Activated T-helper 9 cell treated with anti-CD3 and anti-CD28 coated beads, Interleukin-2, amount 50 U/mL, for 16 hours (primary cell): ENCODE results near the gene YJEFN3.

ENCODE experiments used
- DNase-seq: peaks from one replicate; pipeline ENCODE4 v3.0.0-alpha.2; 2020; ENCODE audit warnings: low read depth

The YJEFN3 gene

DNA sequence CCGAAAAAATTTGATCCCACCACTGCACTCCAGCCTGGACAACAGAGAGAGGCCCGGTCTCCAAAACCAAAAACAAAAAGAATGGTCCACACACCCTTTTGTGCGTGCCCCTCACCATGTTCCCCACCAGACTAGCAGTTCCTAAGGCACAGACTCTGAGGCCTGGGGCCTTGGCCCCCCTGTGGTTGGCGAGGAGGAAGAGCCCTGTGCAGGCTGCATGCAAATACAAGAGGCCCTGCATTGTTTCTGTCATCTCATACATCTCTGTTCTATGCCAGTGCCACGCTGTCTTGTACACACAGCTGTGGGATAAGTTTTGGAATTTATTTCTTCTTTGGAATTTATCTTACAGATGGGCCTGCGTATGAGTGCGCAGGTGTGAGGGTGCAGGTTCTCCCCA lies 4.7 kb upstream of the YJEFN3 start:
- no peak for DNase-seq

DNA sequence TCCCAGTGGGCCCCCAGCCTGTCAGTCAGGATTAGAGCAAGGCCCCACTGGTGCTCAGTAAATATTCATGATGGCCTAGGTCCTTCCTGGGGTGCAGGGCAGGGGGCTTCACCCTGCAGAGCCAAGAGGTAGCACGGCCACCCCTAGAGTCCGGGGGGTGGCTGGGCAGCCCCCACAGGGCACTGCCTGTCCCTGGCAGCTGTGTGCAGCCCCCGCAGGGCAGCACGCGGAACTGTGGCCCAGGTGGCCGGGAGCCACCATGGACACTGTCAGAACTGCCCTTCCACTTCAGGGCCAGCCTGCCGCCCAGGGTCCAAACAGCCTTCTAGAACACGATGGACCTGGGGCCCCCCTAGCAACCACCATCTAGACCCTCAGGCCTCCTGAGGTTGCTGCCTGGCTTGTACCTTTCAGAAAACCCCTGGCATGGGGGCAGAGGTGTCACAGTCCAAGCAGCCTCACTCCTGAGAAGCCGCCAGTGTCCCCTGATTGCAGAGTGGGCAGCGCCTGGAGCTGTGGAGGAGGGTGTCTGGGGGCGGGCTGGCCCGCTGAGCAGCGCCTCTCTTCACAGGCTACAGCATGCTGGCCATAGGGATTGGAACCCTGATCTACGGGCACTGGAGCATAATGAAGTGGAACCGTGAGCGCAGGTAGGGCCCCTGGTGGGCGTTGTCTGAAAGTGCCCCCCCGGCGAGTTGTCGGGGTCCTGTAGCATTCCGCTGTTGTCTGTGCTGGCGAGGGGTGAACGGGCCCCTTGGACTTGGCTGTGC lies 2.9 kb upstream of the YJEFN3 start:
- no peak for DNase-seq

DNA sequence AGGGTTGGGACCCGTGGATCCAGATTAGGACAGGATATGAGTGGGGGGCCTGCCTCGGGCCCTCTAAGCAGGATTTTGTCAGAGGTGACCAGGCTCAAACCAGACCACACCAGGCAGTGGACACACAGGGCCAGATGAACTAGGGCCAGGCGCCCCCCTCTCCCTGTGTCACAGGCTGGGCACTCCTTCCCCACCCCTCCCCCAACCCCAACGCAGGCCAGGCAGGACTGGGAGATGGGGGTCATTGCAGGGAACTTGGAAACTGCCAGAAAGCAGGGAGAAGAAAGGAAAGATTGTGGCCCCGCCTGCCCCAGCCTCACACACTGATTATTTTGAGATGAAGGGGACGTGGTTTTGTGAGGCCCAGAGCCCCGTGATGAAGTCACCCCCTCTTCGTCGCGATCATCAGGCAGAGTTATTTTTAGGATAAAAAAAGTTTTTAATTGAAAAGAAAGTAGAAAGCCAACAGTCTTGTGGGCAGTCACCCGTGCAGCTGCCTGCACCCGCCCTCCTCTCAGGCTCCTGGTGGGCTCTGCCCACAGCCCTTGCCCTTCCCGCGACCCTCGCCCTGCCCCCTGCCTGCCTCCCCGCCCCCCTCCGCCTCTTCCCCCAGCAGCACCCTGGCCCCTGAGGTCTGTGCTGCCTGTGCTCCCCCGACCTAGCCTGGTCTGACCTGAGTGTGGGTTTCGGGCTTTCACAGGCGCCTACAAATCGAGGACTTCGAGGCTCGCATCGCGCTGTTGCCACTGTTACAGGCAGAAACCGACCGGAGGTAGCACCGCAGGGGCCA lies 1.9 kb upstream of the YJEFN3 start:
- DNase-seq = no peak

DNA sequence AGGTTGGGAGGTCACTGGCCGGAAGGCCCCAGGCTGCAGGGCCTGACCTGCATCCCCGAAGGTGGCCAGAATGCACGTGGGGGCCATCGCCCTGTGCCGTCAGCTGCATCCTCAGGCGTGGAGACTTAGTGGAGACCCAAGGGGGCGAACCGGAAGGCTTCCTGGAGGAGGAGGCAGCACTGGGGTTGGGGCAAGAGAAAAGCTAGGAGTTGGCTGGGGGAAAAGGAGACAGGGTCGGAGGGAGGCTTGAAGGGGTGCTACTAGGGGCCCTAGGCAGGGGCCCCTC lies 1.4 kb upstream of the YJEFN3 start:
- no peak for DNase-seq

DNA sequence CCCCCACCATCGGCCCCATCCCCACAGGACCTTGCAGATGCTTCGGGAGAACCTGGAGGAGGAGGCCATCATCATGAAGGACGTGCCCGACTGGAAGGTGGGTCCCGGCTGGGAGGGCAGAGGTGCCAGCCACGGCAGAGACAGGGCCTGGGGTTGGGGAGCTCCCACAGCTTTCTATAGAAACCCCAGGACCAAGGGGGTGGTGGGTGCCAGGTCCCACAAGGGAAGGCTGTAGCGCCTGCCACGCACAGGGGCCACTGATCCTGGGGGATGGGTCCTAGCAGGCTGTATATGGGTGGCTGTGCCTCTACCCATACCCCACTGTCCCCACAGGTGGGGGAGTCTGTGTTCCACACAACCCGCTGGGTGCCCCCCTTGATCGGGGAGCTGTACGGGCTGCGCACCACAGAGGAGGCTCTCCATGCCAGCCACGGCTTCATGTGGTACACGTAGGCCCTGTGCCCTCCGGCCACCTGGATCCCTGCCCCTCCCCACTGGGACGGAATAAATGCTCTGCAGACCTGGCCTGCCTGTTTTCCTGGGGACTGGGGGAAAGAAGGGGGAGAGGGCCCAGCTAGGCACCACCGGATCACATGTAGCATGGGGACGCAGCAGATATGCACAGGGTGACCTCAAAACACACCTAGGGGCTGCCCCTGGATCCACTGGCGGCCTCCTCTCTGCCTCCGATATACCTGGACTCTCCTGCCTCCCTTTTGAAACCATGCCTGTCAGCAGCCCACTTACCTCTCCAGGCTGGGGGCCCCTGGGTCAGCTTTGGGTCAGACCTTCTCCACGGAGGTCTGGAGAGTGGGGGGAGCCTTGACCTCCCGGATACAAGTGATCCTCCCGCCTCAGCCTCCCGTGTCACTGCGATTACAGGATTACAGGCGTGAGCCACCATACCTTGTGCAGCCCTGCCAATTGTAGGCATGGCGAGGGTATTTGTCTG lies 761 bp upstream of the YJEFN3 start:
- DNase-seq = no peak

DNA sequence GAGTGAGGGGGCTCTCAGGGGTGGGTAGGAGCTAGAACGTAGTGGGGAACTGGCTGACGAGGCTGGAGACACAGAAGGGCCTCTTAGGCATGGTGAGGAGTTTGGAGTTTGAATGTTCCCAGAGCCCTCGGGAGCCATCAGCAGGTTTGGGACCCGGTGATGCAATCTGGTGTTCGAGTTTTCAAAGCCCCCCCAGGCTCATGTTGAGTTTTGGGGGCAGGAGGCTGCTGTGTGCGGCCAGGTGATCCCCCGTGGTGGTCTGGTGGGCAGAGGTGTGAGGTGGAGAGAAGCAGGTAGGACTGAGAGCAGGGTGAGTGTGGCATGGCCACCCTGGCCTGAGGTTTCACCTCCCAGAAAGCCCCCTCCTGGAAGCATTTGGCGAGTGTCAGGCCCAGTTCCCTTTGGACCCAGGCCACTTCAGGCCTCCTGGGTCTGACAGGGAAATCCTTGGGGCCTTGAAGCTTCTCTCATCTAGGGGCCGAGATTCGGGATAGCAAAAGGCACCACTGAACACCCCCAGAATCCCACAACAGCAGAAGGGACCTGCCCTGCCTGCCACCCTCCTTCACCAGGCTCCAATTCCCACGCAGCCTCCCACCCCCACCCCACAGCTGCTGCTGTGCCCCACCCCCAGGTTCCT lies 1.2 kb downstream of the YJEFN3 start:
- DNase-seq = no peak

DNA sequence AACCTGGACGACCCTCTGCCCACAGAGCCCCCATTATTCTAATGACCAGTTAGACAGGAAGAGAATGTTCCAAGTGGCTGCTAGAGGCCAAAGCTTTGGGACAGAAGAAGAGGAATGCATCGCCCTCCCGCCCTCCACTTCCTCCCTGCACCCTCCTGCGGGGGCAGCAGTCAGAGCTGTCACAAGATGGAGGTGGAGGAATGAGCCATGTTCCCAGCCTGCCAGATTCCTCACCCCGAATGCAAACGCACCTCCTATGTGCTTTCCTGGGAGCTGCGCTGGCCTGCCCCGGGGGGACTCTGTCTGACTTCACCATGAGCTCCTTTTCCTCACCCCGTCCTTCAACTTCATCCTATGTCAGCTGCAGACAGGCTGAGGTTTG lies 1.7 kb downstream of the YJEFN3 start:
- no peak for DNase-seq

DNA sequence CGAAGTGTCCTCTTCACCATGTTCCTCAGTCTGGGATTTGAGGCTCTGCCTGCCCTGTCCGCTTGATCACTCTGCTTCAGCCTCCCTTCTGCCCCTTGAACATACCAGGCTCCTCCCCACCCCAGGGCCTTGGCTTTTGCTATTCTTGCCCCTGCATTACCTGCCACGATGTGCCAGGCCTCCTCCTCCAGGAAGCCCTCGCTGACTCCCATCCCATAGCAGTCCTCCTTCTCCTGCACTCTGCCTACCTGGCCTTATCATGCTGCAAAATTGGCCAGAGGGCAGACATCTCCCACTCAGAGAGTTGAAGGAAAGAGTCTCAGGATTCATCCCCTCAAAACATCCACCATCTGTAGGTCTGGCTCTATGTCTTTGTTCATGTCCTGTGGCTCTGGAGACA lies 2.2 kb downstream of the YJEFN3 start:
- no peak for DNase-seq

DNA sequence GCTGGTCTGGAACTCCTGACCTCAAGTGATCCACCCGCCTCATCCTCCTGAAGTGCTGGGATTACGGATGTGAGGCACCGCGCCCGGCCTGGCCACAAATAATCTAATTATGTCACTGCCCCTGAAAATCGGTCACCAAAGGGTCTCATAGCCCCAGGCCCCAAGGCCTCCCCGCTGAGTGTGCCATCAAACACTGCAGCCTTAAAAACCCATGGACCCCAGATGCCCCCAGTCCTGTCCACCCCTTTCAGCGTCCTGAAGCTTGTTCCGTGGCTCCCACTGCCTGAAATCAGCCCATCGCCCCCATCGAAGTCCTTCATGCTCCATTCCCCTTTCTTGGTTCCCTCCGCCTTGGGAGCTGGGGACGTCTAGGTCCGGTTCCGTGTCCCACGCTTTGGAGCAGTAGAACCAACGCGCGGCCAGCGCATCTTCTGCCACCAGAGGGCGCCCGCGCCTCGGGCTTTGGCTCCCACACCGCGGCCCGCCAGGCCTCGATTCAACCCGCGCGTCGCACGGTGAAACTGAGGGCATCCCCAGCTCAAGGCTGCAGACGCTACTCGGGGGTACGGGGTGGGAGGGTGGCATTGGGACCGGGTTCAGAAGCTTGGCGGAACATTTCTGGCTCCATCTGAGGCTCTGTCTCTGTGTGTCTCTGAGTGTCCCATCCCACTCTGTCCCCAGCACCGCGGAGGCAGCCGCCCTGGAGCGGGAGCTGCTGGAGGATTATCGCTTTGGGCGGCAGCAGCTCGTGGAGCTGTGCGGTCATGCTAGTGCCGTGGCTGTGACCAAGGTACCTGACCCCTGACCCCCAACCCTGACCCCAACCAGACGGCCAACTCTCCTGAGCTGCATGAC lies 3.5 kb downstream of the YJEFN3 start:
- DNase-seq = peak; percentile 81

DNA sequence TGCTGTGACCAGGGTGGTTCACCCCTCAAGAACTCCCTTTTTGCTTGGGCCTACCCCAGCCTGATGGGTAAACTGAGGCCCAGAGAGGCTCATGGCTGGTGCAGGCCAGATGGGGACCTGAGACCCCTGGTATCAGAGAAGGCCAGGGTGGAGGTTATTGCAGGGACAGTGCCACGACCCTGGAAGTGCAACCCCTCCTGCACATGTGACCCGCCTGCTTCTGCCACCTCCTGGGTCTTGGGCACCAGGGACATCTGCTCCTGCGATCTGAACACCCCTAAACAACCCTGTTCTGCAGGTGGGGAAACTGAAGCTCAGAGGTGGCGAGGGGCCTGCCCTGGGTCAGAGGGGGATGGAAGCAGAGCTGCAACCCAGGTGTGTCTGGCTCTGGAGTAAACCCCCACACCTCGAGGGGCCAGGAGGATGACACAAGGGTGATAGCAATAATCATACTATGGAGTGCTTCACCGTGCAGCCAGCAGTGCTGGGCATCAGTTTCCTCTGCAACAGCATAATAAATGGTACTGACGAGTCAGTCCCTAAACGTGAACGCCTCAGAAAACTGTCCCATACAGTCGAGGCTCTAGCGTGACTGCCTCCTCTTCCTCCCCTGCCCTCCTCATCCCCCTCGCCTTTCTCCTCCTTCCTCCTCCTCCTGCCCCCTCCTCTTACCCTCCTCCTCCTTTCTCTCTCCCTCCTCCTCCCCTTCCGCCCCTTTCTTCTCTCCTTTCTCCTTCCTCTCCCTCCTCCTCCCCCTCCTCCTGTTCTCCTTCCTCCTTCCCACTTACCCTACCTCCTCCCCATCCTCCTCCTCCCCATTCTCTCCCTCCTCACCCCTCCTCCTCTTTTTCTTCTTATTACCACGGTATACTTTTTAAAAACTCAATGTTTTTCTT lies 4.3 kb downstream of the YJEFN3 start:
- no peak for DNase-seq

DNA sequence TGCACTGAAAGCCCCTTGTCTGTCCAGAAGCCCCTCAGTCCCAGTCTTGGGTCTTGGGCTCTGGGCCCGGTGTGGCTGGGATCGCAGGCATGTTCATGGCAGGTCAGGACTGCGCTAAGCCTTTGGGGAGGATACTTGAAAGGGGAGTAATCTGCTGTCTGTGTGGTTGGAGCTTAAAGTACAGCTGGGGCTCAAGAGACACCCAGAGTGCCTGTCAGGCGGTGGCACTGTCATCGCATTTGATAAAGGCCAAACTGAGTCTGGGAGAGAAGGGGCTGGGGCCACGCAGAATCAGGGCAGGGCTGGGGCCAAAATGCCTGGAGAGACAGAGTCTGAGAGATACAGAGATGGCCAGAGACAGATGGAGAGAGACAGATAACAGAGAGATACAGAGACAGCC lies 5.1 kb downstream of the YJEFN3 start:
- no peak for DNase-seq

DNA sequence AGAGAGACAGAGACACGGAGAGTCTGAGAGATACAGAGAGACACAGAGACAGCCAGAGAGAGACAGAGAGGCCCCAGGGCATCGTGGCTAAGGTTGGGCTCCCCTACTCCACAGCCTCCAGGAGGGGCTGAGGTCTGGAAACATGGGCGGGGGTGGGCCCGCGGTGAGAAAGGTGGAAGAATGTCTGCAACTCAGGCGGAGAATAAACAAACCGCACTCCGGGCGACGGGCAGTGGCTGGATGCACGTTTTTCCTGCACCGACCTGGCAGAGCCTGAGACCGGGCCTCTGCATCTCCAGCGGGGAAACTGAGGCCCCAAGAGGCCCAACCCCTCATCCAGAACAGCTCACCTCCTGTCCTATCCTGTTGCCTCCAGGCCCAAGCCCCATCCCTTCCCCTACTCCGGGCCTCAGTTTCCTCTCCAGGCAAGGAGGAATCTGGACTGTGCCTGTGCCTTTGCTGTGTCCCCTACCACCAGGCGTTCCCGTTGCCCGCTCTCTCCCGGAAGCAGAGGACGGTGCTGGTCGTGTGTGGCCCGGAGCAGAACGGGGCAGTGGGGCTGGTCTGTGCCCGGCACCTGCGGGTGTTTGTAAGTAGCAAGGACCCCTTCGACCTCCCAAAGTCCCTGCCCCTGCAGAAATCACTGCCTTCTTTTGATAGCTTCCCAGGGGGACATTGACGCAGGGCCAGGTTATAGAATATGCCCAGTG lies 6.0 kb downstream of the YJEFN3 start:
- DNase-seq = no peak

DNA sequence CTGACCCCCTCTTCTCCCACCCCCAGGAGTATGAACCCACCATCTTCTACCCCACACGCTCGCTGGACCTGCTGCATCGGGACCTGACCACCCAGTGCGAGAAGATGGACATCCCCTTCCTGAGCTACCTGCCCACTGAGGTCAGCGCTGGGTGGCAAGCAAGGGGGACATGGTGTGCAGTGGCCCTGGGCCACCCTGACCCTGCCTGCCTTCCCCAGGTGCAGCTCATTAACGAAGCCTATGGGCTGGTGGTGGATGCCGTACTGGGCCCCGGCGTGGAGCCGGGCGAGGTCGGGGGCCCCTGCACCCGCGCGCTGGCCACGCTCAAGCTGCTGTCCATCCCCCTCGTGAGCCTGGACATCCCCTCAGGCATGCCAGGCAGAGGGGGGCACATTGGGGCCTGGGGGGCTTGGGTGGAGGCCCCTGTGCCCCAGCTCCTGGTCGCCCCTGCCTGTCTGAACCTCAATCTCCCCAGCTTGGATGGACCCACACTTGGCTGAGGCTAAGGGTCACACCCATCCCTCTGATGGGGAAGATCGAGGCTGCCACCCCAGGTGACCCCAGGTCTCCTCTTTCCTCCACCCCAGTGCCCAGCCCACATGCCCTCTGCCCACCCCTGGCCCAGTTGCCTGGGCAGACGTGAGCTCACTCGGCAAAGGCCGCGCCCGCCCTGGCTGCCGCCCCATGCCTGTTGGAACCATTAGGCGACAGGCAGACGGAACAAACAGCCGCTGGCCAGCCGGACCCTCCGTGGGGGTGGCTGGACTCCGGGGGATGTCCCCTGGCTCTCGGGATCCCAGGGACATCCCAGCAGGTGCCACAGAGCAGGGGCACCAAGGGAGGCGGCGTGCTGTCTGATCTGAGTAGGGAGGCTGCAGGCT lies 6.8 kb downstream of the YJEFN3 start:
- DNase-seq = no peak

DNA sequence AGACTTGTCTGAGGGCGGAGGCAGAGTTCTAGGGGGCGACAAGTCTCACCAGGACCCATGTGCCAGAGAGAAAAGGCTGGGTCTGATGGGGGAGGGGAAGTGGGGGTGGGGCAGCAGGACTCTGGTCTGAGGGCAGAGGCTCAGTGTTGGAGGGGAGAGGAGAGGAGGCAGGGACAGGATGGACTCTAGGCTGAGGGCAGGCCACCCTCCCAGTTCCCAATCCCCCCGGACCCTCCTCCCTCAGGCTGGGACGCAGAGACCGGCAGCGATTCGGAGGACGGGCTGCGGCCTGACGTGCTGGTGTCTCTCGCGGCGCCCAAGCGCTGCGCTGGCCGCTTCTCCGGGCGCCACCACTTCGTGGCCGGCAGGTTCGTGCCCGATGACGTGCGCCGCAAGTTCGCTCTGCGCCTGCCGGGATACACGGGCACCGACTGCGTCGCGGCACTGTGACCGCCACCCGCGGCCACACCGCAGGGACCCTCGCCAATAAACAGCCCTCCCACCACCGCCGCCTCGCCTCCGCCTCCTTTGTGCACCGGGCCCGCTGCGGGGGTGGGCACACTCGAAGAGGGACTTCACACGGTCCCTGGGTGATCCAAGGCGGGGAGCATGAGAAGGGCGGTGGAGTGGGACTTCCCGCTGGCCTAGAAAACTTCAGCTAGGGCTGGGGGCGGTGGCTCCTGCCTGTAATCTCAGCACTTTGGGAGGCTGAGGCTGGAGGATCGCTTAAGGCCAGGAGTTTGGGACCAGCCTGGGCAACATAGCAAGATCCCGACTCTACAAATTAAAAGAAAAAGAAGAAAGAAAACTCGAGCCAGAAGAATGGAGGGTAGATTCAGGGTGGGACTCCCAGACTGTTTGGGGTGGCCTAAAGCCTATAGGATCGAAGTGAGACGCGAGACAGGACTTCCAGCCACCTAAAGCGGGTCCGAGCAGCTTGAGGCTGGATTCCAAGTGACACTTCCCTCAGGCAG lies 8.7 kb downstream of the YJEFN3 start:
- no peak for DNase-seq

DNA sequence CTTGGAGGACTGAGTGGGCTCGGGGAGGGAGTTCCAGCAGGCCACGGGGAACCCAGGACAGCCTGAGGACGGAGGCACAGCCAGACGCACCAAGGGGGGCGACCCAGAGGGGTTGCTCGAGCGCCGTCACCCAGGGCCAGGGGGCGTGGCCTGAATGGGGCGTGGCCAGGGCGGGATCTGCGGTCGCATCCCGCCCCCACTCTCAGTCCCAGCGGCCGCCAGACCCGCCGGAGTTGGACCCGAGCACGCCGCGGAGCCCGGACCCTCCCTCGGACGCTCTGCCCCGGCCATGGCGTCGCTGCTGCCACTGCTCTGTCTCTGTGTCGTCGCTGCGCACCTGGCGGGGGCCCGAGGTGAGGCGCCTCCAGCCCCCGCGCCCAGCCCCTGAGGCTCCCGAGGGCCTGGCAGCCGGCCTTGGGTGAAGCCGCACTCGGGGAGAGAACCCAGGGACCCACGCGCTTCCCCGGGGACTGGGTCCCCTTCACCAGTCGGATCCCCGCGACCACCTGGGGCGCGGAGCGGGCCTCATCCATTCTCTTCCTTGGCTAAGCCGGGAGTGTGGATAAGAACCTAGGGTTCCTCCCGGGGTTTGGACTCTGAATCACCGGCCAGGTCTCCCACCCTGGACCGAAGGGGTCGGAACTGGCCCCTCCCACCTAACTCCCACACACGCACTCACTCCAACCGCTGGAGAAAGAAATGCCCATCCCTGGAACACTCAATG lies 9.5 kb downstream of the YJEFN3 start, which contains the start of gene CILP2:
TSS of gene CILP2 (plus strand) at position 205 of the 724 bp plus-strand sequence. CDS start at position 290, 85 bp downstream.
- peak; percentile 23 for DNase-seq

DNA sequence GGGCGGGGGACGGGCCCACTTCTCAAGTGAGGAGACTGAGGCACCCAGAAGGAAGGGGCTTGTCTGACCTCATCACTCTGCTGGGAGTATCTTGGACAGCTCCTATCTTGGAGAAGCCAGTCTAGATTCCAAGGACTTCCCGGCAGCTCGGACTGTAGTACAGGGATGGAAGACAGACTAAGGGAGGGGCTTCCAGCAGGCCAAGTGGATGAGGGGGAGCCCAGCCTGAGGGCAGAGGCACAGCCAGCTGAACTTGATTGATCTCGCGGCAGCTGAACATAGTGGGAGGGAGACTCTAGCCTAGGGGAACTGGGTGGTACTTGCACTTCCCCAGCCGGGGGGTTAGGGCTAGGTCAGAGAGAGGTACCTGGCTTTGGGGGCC lies 10.1 kb downstream of the YJEFN3 start:
- DNase-seq = no peak

DNA sequence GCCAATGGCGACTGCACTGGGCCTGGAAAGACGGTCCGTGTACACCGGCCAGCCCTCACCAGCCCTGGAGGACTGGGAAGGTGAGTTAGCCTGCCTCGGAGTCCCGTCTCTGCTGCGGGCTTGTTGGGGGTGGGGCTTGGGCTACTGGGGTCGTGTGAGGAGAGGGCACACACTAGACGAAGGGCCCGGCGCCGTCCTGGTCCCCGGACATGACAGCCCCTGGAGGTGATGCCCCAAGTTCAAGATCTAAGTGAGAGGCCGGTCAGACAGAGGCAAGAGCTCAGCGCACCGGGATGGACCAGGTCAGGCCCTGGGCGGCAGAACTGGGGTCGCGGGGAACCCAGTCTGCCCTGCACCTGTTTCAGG lies 11.0 kb downstream of the YJEFN3 start:
- no peak for DNase-seq
